Hepatocyte (in vitro differentiated cells): Measurements from ENCODE around the gene AKR1B1.

ENCODE experiments used
- CTCF ChIP-seq: fragments of 200-600 bp; sonication (generic); IDR thresholded peaks from 2 replicates; pipeline ENCODE4 v1.5.1; 2016; ENCODE audit warnings: antibody characterized with exemption, mild to moderate bottlenecking; ENCODE audit not compliant: poor library complexity
- EZH2 ChIP-seq: fragments of 200-600 bp; sonication (generic); IDR thresholded peaks from 2 replicates; pipeline ENCODE4 v1.6.1; 2016; ENCODE audit warnings: antibody characterized with exemption, mild to moderate bottlenecking, borderline replicate concordance
- EZH2phosphoT487 ChIP-seq: fragments of 200-600 bp; sonication (generic); IDR thresholded peaks from one replicate; pipeline ENCODE4 v1.6.1; 2018; ENCODE audit warnings: antibody characterized with exemption, mild to moderate bottlenecking, low read depth, moderate library complexity; ENCODE audit not compliant: unreplicated experiment, severe bottlenecking

DNA sequence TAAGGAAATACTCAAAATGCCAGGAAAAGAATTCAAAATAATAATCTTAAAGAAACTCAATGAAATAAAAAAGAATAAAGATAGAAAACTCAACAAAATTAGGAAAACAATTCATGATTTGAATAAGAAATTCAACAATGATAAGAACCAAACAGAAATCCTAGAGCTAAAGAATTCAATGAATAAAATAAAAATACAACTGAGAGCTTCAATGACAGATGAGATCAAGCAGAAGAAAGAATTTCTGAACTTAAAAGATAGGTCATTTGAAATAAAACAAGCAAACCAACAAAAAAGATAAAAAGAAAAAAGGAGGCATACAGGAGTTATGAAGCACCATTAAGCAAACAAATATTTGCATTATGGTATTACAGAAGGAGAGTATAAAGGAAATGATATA, 5.6 kb upstream of the AKR1B1 start:
- no peak for TF ChIP-seq CTCF
- TF ChIP-seq EZH2, result no peak
- TF ChIP-seq EZH2phosphoT487, result no peak
